ENCODE results near the gene FAM156B. TPM values are rescaled to one million over a fixed set of nuclear protein-coding genes. Genes with fewer than 3 reads are reported as not detected.

The FAM156B gene, protein sequence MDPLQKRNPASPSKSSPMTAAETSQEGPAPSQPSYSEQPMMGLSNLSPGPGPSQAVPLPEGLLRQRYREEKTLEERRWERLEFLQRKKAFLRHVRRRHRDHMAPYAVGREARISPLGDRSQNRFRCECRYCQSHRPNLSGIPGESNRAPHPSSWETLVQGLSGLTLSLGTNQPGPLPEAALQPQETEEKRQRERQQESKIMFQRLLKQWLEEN
- total RNA-seq: 5.6 and 7.8 TPM in 2 replicates

DNA sequence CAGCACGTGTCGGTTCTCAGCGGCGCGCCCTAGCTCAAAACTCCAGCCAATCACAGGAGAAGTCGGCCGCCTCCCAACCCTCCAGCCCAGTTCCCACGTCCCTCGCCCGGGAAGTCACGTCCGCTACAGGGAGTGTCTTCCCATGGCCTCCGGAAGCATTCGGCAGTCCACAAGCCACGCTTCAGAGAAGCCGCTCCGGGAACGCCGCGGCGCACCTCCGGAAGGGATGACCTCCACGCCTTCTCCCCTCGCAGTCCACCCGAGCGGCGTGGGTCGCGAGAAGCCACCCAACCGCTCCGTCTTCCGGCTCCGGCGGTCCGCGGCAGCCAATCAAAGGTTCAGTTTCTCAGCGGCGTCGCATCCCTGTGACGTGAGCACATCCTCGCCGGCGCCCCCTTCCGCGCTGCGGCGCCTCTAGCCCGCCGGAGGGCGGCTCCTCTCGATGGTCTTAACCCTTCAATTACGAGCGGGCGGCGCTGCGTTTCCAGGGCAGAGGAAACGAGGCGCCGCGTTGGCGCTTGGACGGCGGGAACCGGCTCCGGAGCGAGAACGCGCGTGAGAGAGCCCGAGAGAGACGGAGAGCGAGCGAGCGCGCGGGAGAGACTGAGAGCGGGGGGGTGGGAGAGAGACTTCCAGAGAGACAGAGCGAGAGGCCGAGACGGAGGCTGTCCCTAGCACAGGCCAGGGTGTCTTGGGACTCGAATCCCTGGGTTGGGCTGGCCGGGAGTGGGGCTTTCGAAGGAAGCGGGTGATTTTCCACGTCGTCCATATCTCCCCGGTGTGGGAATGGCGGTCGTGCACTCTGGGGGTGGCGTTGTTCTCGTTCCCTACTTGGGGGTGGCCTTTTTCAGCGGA is at the start of gene FAM156B:
Gene FAM156B, plus strand, starts transcription at position 476 of the 855 bp plus-strand sequence. CDS start 9,896 bp downstream, outside the sequence.

DNA sequence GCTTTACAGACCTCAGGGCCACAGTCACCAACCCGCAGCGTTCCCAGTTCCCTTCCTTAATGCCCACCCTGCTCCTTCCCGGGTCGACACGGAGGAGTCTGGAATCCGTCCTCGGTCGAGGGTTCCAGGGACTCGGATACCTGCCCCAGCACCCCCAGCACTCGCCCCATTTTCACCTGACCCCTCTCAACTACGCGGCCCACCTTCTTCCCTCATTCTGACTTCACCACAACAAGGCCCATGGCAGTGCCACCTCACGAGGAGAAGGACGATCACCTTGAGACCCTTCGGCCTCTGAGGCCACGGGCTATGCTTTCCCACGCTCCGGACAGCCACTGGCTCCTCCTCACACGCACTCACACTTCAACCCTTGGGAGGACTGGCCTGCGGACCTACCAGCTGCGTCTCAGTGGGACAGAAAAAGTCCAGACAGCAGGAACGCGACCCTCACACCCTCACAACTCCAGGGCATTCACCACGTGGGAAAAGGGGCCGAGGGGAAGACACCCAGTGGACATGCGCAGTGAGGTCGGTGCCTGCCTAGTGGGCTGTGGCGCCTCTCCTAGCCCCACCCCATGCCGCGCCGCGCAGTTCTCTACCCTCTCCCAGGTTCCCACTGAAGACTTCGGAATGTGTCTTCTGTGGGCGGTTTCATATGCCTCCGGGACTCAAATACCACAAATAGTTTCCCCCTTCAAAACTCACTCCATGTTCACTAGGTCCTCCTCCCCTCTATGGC is 29.4 kb upstream of the FAM156B start, which contains the start of gene XAGE3:
Gene XAGE3, minus strand, starts transcription at position 474 of the 739 bp plus-strand sequence. CDS start 950 bp downstream, outside the sequence.

Other genes with a start within 250 kb of the FAM156B start
- gene SSX7, start 242.4 kb upstream of the FAM156B start, total RNA-seq: not detected in 2 replicates
- not detected in 2 replicates for gene SSX2, start 190.2 kb upstream of the FAM156B start, total RNA-seq
- gene SSX2B, start 146.1 kb upstream of the FAM156B start, total RNA-seq: not detected in 2 replicates
- gene SPANXN5, start 99.9 kb upstream of the FAM156B start, total RNA-seq: not detected in 2 replicates
- not detected in 2 replicates for gene XAGE5, start 86.0 kb upstream of the FAM156B start, total RNA-seq
- gene XAGE3, start 29.2 kb upstream of the FAM156B start, total RNA-seq: not detected in 2 replicates
- 4.9 and 8.1 TPM in 2 replicates for gene FAM156A, start 61.2 kb downstream of the FAM156B start, total RNA-seq
- 1.9 and 3.6 TPM in 2 replicates for gene GPR173, start 151.5 kb downstream of the FAM156B start, total RNA-seq
- gene TSPYL2, start 185.0 kb downstream of the FAM156B start, total RNA-seq: 8.3 and 8.5 TPM in 2 replicates
- 6.7 and 7.5 TPM in 2 replicates for gene KANTR, start 196.8 kb downstream of the FAM156B start, total RNA-seq